T-helper 2 cell treated with Interferon-gamma antibody and Interleukin-4, amounts not matched to agents 5 μg/mL and 100 μg/mL, for 36 hours (primary cell): Measurements from ENCODE around the gene TAF12.
"Not testable (repeated sequence)": the region's sequence is repeated elsewhere in the genome, so short reads cannot be mapped to it uniquely, and the experiment has no call there.

ENCODE experiments used
- DNase-seq: peaks from one replicate; pipeline ENCODE4 v3.0.0; 2021; ENCODE audit warnings: low spot score
- H3K27ac Mint-ChIP-seq: one replicate; pipeline ENCODE4 v1.8.0; 2021; ENCODE audit warnings: mild to moderate bottlenecking, mixed read lengths
- H3K27me3 Mint-ChIP-seq: one replicate; pipeline ENCODE4 v1.8.0; 2021; ENCODE audit warnings: low read depth, mixed read lengths
- H3K36me3 Mint-ChIP-seq: one replicate; pipeline ENCODE4 v1.8.0; 2021; ENCODE audit warnings: low read depth, mixed read lengths
- H3K4me1 Mint-ChIP-seq: one replicate; pipeline ENCODE4 v1.8.0; 2021; ENCODE audit warnings: low read depth, mixed read lengths
- H3K4me3 Mint-ChIP-seq: one replicate; pipeline ENCODE4 v1.8.0; 2022; ENCODE audit warnings: mild to moderate bottlenecking, moderate library complexity, mixed read lengths
- H3K9me3 Mint-ChIP-seq: one replicate; pipeline ENCODE4 v1.8.0; 2021; ENCODE audit warnings: mixed read lengths

Gene TAF12

GRCh38 chr1:28642847-28643635 is at the start of gene TAF12:
TSS of gene TAF12 (minus strand) at chr1:28643067. CDS start at chr1:28622081, 20,986 bp downstream.
- peaks cover 5% of the 10 kb centered on the region for H3K36me3 Mint-ChIP-seq
- DNase-seq, result peak; percentile 88
- H3K9me3 Mint-ChIP-seq, result no peaks in the 10 kb centered on the region
- no peaks in the 10 kb centered on the region for H3K27me3 Mint-ChIP-seq
- H3K27ac Mint-ChIP-seq, result peak within 1 kb of the TSS; percentile 100
- H3K4me1 Mint-ChIP-seq, result peaks cover 42% of the 10 kb centered on the region
- peak within 1 kb of the TSS; percentile 98 for H3K4me3 Mint-ChIP-seq

GRCh38 chr1:28691627-28692026 is 48.8 kb upstream of the TAF12 start:
- H3K27me3 Mint-ChIP-seq, H3K27ac Mint-ChIP-seq, H3K4me1 Mint-ChIP-seq, DNase-seq, H3K9me3 Mint-ChIP-seq, H3K4me3 Mint-ChIP-seq: not testable (repeated sequence)
- peaks cover 36% of the 10 kb centered on the region for H3K36me3 Mint-ChIP-seq

- Mint-ChIP-seq H3K4me1 (peaks cover 7% of the 10 kb centered on the region), H3K4me3 (no peak overlapping the region), H3K9me3 (no peaks in the 10 kb centered on the region), H3K27ac (no peak overlapping the region), H3K36me3 (peaks cover 27% of the 10 kb centered on the region), H3K27me3 (no peaks in the 10 kb centered on the region)
- DNase-seq, result no peak
These were observed 42.1 kb upstream of the TAF12 start for GRCh38 chr1:28684937-28685336.

GRCh38 chr1:28682840-28683239 is 40.0 kb upstream of the TAF12 start:
- no peaks in the 10 kb centered on the region for H3K27me3 Mint-ChIP-seq
- H3K9me3 Mint-ChIP-seq, result no peaks in the 10 kb centered on the region
- peaks cover 30% of the 10 kb centered on the region for H3K36me3 Mint-ChIP-seq
- H3K27ac Mint-ChIP-seq, result no peak overlapping the region
- no peak overlapping the region for H3K4me3 Mint-ChIP-seq
- H3K4me1 Mint-ChIP-seq, result peaks cover 7% of the 10 kb centered on the region
- no peak for DNase-seq

- no peak for DNase-seq
- Mint-ChIP-seq H3K36me3 (peaks cover 17% of the 10 kb centered on the region), H3K4me3 (no peak overlapping the region), H3K4me1 (peaks cover 5% of the 10 kb centered on the region), H3K9me3 (no peaks in the 10 kb centered on the region), H3K27me3 (no peaks in the 10 kb centered on the region), H3K27ac (no peak overlapping the region)
These were observed 37.3 kb upstream of the TAF12 start for GRCh38 chr1:28680151-28680550.

GRCh38 chr1:28675924-28676257 is 33.0 kb upstream of the TAF12 start:
- peaks cover 9% of the 10 kb centered on the region for H3K36me3 Mint-ChIP-seq
- H3K27ac Mint-ChIP-seq, result no peak overlapping the region
- H3K4me3 Mint-ChIP-seq, result no peak overlapping the region
- H3K4me1 Mint-ChIP-seq, result peaks cover 4% of the 10 kb centered on the region
- H3K27me3 Mint-ChIP-seq, result no peaks in the 10 kb centered on the region
- no peak for DNase-seq
- no peaks in the 10 kb centered on the region for H3K9me3 Mint-ChIP-seq

GRCh38 chr1:28672971-28673370 is 30.1 kb upstream of the TAF12 start:
- DNase-seq, H3K9me3 Mint-ChIP-seq, H3K36me3 Mint-ChIP-seq, H3K27ac Mint-ChIP-seq, H3K27me3 Mint-ChIP-seq, H3K4me3 Mint-ChIP-seq, H3K4me1 Mint-ChIP-seq: not testable (repeated sequence)

- no peak for DNase-seq
- Mint-ChIP-seq H3K27me3 (no peaks in the 10 kb centered on the region), H3K4me1 (peaks cover 11% of the 10 kb centered on the region), H3K27ac (no peak overlapping the region), H3K36me3 (peaks cover 4% of the 10 kb centered on the region), H3K4me3 (no peak overlapping the region), H3K9me3 (no peaks in the 10 kb centered on the region)
These were observed 28.4 kb upstream of the TAF12 start for GRCh38 chr1:28671254-28671780.

GRCh38 chr1:28668956-28669723 is 26.3 kb upstream of the TAF12 start:
- H3K27me3 Mint-ChIP-seq, result no peaks in the 10 kb centered on the region
- H3K36me3 Mint-ChIP-seq, result peaks cover 2% of the 10 kb centered on the region
- peak overlapping the region; percentile 94 for H3K4me3 Mint-ChIP-seq
- peaks cover 11% of the 10 kb centered on the region for H3K4me1 Mint-ChIP-seq
- DNase-seq, result peak; percentile 42
- H3K9me3 Mint-ChIP-seq, result no peaks in the 10 kb centered on the region
- peak overlapping the region; percentile 97 for H3K27ac Mint-ChIP-seq

GRCh38 chr1:28668191-28668955 is 25.5 kb upstream of the TAF12 start, which contains the start of gene GMEB1:
TSS of gene GMEB1 (plus strand) at chr1:28668784. CDS start at chr1:28683613, 14,829 bp downstream.
- peak within 1 kb of the TSS; percentile 97 for H3K27ac Mint-ChIP-seq

GRCh38 chr1:28666806-28667205 is 23.9 kb upstream of the TAF12 start:
- no peak for DNase-seq
- H3K9me3 Mint-ChIP-seq, result no peaks in the 10 kb centered on the region
- H3K4me3 Mint-ChIP-seq, result peak overlapping the region; percentile 36
- no peaks in the 10 kb centered on the region for H3K36me3 Mint-ChIP-seq
- no peaks in the 10 kb centered on the region for H3K27me3 Mint-ChIP-seq
- H3K27ac Mint-ChIP-seq, result no peak overlapping the region
- peaks cover 13% of the 10 kb centered on the region for H3K4me1 Mint-ChIP-seq

More at GRCh38 chr1:28668191-28668955, 25.5 kb upstream of the TAF12 start, which contains the start of gene GMEB1:
- peak; percentile 88 for DNase-seq
- peaks cover 13% of the 10 kb centered on the region for H3K4me1 Mint-ChIP-seq
- no peaks in the 10 kb centered on the region for H3K27me3 Mint-ChIP-seq
- H3K36me3 Mint-ChIP-seq, result peaks cover 2% of the 10 kb centered on the region
- H3K9me3 Mint-ChIP-seq, result no peaks in the 10 kb centered on the region
- H3K4me3 Mint-ChIP-seq, result peak within 1 kb of the TSS; percentile 94

- Mint-ChIP-seq H3K36me3 (no peaks in the 10 kb centered on the region), H3K4me1 (peaks cover 10% of the 10 kb centered on the region), H3K27ac (no peak overlapping the region), H3K27me3 (no peaks in the 10 kb centered on the region), H3K4me3 (no peak overlapping the region), H3K9me3 (no peaks in the 10 kb centered on the region)
- DNase-seq, result no peak
These were observed 21.1 kb upstream of the TAF12 start for GRCh38 chr1:28663871-28664470.

GRCh38 chr1:28656335-28656734 is 13.5 kb upstream of the TAF12 start:
- Mint-ChIP-seq H3K27me3 (no peaks in the 10 kb centered on the region), H3K27ac (no peak overlapping the region), H3K4me1 (no peaks in the 10 kb centered on the region), H3K36me3 (no peaks in the 10 kb centered on the region), H3K9me3 (no peaks in the 10 kb centered on the region), H3K4me3 (no peak overlapping the region)
- DNase-seq, result no peak
